Neuronal stem cell (in vitro differentiated cells): Measurements from ENCODE around the gene EIF4H.

Experiments
- DNase-seq: peaks from one replicate; pipeline ENCODE4 v3.0.0-alpha.2; 2013; ENCODE audit warnings: low spot score
- H2AFZ ChIP-seq: one replicate; pipeline ENCODE4 v1.6.1; 2013; ENCODE audit warnings: mild to moderate bottlenecking, low read length, inconsistent platforms
- H2AK5ac ChIP-seq: 2 replicates; pipeline ENCODE4 v1.6.1; 2013; ENCODE audit warnings: low read depth, mild to moderate bottlenecking, inconsistent platforms, low read length, moderate library complexity, mixed read lengths
- H2BK120ac ChIP-seq: 2 replicates; pipeline ENCODE4 v1.6.1; 2013; ENCODE audit warnings: low read depth, mild to moderate bottlenecking, inconsistent platforms, low read length, moderate library complexity, mixed read lengths
- H2BK12ac ChIP-seq: one replicate; pipeline ENCODE4 v1.6.1; 2013; ENCODE audit warnings: low read length, inconsistent platforms
- H2BK15ac ChIP-seq: 2 replicates; pipeline ENCODE4 v1.6.1; 2013; ENCODE audit warnings: mild to moderate bottlenecking, low read length, inconsistent platforms, mixed read lengths
- H2BK5ac ChIP-seq: one replicate; pipeline ENCODE4 v1.6.1; 2013; ENCODE audit warnings: inconsistent platforms, mild to moderate bottlenecking, low read length, moderate library complexity
- H3K14ac ChIP-seq: one replicate; pipeline ENCODE4 v1.6.1; 2013; ENCODE audit warnings: low read length, inconsistent platforms
- H3K18ac ChIP-seq: 2 replicates; pipeline ENCODE4 v1.6.1; 2013; ENCODE audit warnings: low read length, inconsistent platforms
- H3K23ac ChIP-seq: 2 replicates; pipeline ENCODE4 v1.6.1; 2013; ENCODE audit warnings: low read depth, mild to moderate bottlenecking, mixed read lengths, low read length, inconsistent platforms; ENCODE audit not compliant: poor library complexity
- H3K27ac ChIP-seq: replicated peaks from 3 replicates; pipeline ENCODE4 v1.5.1; 2013; ENCODE audit warnings: low read length, inconsistent platforms
- H3K27me3 ChIP-seq, 3 experiments: 2 replicates each; pipeline ENCODE4 v1.6.1; 2013; ENCODE audit warnings: low read length in 3 of 3, mild to moderate bottlenecking in 2 of 3, inconsistent platforms in 1 of 3, low read depth in 1 of 3, mixed read lengths in 1 of 3, moderate library complexity in 1 of 3; ENCODE audit not compliant: control insufficient read depth in 3 of 3, insufficient read depth in 3 of 3
- H3K36me3 ChIP-seq, 2 donors: replicated peaks in 1 of 2; 2 replicates each; pipeline ENCODE4 v1.6.1; 2013; ENCODE audit warnings: low read length in 2 of 2; ENCODE audit not compliant: control insufficient read depth in 2 of 2, insufficient read depth in 2 of 2
- H3K4ac ChIP-seq: 2 replicates; pipeline ENCODE4 v1.6.1; 2013; ENCODE audit warnings: inconsistent platforms, mild to moderate bottlenecking, low read length, moderate library complexity
- H3K4me1 ChIP-seq, 2 donors: 1 replicate in 1 of 2; 2 replicates in 1 of 2; pipeline ENCODE4 v1.6.1; 2013; ENCODE audit warnings: low read length in 2 of 2, low read depth in 1 of 2; ENCODE audit not compliant: control insufficient read depth in 2 of 2, insufficient read depth in 1 of 2
- H3K4me2 ChIP-seq: one replicate; pipeline ENCODE4 v1.6.1; 2013; ENCODE audit warnings: mild to moderate bottlenecking, low read length, inconsistent platforms; ENCODE audit not compliant: insufficient read depth, poor library complexity, severe bottlenecking
- H3K4me3 ChIP-seq, 2 donors: 2 replicates each; pipeline ENCODE4 v1.5.1; 2013; ENCODE audit warnings: low read length in 2 of 2, mild to moderate bottlenecking in 2 of 2, inconsistent platforms in 1 of 2, moderate library complexity in 1 of 2
- H3K79me1 ChIP-seq: one replicate; pipeline ENCODE4 v1.6.1; 2013; ENCODE audit warnings: low read depth, mild to moderate bottlenecking, inconsistent platforms, low read length, moderate library complexity
- H3K9ac ChIP-seq: one replicate; pipeline ENCODE4 v1.6.1; 2013; ENCODE audit warnings: mild to moderate bottlenecking, low read depth, low read length, inconsistent platforms; ENCODE audit not compliant: poor library complexity
- H3K9me3 ChIP-seq, 2 donors: replicated peaks in 1 of 2; 2 replicates each; pipeline versions ENCODE3 to v1.6.1; 2013; ENCODE audit warnings: low read length in 2 of 2, mild to moderate bottlenecking in 2 of 2, inconsistent platforms in 1 of 2, low read depth in 1 of 2, mixed read lengths in 1 of 2, moderate library complexity in 1 of 2; ENCODE audit not compliant: control insufficient read depth in 2 of 2, insufficient read depth in 1 of 2
- H4K8ac ChIP-seq: one replicate; pipeline ENCODE4 v1.6.1; 2013; ENCODE audit warnings: low read depth, mild to moderate bottlenecking, inconsistent platforms, low read length, moderate library complexity
- H4K91ac ChIP-seq: one replicate; pipeline ENCODE4 v1.6.1; 2013; ENCODE audit warnings: low read length, low read depth, mild to moderate bottlenecking, inconsistent platforms; ENCODE audit not compliant: poor library complexity
- WGBS, 2 donors: extraction: QIAGEN DNeasy Blood & Tissue Kit; methylation state at CpG; one replicate each; pipeline ENCODE4 v1.1.7; 2013; ENCODE audit warnings: missing lambda C conversion rate in 2 of 2, mixed read lengths in 1 of 2; ENCODE audit not compliant: insufficient read length in 2 of 2, insufficient replicate concordance in 1 of 2; ENCODE audit errors: extremely low coverage in 2 of 2; 5-methylcytosine and 5-hydroxymethylcytosine counted together

The EIF4H gene

DNA sequence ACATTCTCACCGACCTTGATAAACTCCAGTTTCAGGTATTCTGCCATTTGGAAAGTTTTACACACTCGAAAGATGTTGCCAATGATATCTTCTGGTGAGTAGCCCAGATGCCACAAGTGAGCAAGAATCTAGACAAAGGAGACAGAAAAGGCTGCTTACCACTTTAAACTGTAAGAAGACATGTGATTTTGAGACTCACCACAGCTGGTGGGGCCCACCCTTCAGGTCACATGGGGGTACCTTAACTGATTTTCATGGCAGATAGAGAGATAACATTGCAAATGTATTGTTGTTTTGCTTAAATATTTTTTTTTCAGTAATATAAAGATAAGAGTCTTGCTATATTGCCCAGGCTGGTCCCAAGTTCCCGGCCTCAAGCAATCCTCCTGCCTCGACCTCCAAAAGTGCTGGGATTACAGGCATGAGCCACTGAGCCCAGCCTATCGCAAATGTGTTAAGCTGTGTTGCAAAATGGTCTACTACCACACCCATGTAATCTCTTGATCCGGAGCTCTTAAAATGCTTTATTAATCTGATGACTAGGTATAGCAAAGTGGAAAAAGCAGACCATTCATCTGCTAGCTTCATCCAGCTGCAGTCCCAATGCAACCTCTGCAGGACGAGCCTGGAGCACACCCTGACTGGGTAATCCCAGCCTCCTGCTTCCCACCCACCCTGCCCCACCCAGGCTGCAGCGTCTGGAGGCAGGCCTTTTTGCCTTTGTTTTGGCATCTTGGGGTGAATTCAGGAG, 61.5 kb downstream of the EIF4H start:
- Histone ChIP-seq H2AK5ac (no peak overlapping the region), H3K4me2 (no peak overlapping the region), H3K4ac (no peak overlapping the region), H3K9ac (no peak overlapping the region), H3K4me3 (no peak overlapping the region), H2BK5ac (no peak overlapping the region), H3K36me3 (peaks cover 62 to 98% of the 10 kb centered on the region in 2 donors), H4K8ac (no peak overlapping the region), H2AFZ (no peak overlapping the region), H3K4me1 (no peaks in the 10 kb centered on the region), H3K27me3 (no peaks in the 10 kb centered on the region), H3K27ac (no peak overlapping the region), H3K14ac (no peak overlapping the region), H3K18ac (no peak overlapping the region), H3K23ac (no peak overlapping the region), H3K9me3 (peaks cover 0 to 2% of the 10 kb centered on the region in 2 donors), H2BK120ac (no peak overlapping the region), H2BK12ac (no peak overlapping the region), H4K91ac (no peak overlapping the region), H3K79me1 (no peaks in the 10 kb centered on the region), H2BK15ac (no peak overlapping the region)
- DNase-seq = no peak
- WGBS, 2 donors = no CpG with 5 or more reads among the region's 8 CpGs

- no peaks in the 10 kb centered on the region for H3K79me1 ChIP-seq
- WGBS, 2 donors = no CpG with 5 or more reads among the region's 3 CpGs
- H3K27ac ChIP-seq = no peak overlapping the region
- peaks cover 0 to 2% of the 10 kb centered on the region in 2 donors for H3K9me3 ChIP-seq
- H4K91ac ChIP-seq = no peak overlapping the region
- H2AK5ac ChIP-seq = no peak overlapping the region
- H3K36me3 ChIP-seq = peaks cover 62 to 98% of the 10 kb centered on the region in 2 donors
- no peak overlapping the region for H2AFZ ChIP-seq
- no peak overlapping the region for H3K18ac ChIP-seq
- no peak overlapping the region for H3K4ac ChIP-seq
- H3K9ac ChIP-seq = no peak overlapping the region
- no peak overlapping the region for H2BK12ac ChIP-seq
- no peaks in the 10 kb centered on the region for H3K27me3 ChIP-seq
- H3K4me1 ChIP-seq = no peaks in the 10 kb centered on the region
- H2BK5ac ChIP-seq = no peak overlapping the region
- H2BK120ac ChIP-seq = no peak overlapping the region
- no peak for DNase-seq
- H3K4me2 ChIP-seq = no peak overlapping the region
- peak overlapping the region in 1 of 2 donors; percentile 29 for H3K4me3 ChIP-seq
- H3K14ac ChIP-seq = no peak overlapping the region
- no peak overlapping the region for H2BK15ac ChIP-seq
- no peak overlapping the region for H3K23ac ChIP-seq
- H4K8ac ChIP-seq = no peak overlapping the region
Measured at GRCh38 chr7:74236284-74236683, 62.1 kb downstream of the EIF4H start.

DNA sequence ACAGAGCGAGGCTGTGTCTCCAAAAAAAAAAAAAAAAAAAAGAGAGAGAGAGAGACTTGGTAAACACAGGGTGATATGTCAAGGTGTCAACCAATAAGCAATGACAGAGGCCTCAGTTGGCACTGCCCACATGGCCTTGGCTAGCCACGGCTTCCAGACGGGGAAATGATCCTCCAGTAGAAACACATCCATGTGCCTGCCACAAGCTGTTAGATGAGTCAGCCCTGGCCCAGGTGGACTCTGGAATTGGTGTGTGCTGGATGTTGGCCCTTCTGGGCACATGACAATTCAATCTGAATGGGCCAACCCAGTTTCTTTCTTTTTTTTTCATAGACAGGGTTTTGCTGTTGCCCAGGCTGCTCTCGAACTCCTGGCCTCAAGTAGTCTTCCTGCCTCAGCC, 66.3 kb downstream of the EIF4H start:
- H3K36me3 ChIP-seq = peaks cover 55 to 98% of the 10 kb centered on the region in 2 donors
- H4K8ac ChIP-seq = no peak overlapping the region
- no peak overlapping the region for H2BK120ac ChIP-seq
- no peak overlapping the region for H3K9ac ChIP-seq
- DNase-seq = no peak
- no peak overlapping the region for H2BK5ac ChIP-seq
- no peak overlapping the region for H3K4me2 ChIP-seq
- peaks cover 0 to 2% of the 10 kb centered on the region in 2 donors for H3K9me3 ChIP-seq
- no CpG with 5 or more reads among the region's 4 CpGs for WGBS, 2 donors
- H3K27ac ChIP-seq = no peak overlapping the region
- H3K14ac ChIP-seq = no peak overlapping the region
- no peaks in the 10 kb centered on the region for H3K27me3 ChIP-seq
- H2BK12ac ChIP-seq = no peak overlapping the region
- H3K79me1 ChIP-seq = no peaks in the 10 kb centered on the region
- no peak overlapping the region for H2BK15ac ChIP-seq
- H3K4me3 ChIP-seq = no peak overlapping the region
- no peak overlapping the region for H2AK5ac ChIP-seq
- H3K23ac ChIP-seq = no peak overlapping the region
- H4K91ac ChIP-seq = no peak overlapping the region
- H3K4me1 ChIP-seq = no peaks in the 10 kb centered on the region
- no peak overlapping the region for H3K18ac ChIP-seq
- no peak overlapping the region for H3K4ac ChIP-seq
- H2AFZ ChIP-seq = no peak overlapping the region

GRCh38 chr7:74242122-74242443, 67.9 kb downstream of the EIF4H start:
- WGBS, 2 donors = no CpG with 5 or more reads among the region's 6 CpGs
- Histone ChIP-seq H2BK15ac (no peak overlapping the region), H3K27ac (no peak overlapping the region), H3K4me3 (no peak overlapping the region), H2AFZ (no peak overlapping the region), H4K91ac (no peak overlapping the region), H3K14ac (no peak overlapping the region), H3K23ac (no peak overlapping the region), H3K9me3 (peaks cover 0 to 2% of the 10 kb centered on the region in 2 donors), H3K27me3 (no peaks in the 10 kb centered on the region), H3K79me1 (no peaks in the 10 kb centered on the region), H2BK5ac (no peak overlapping the region), H3K9ac (no peak overlapping the region), H2BK12ac (no peak overlapping the region), H2AK5ac (no peak overlapping the region), H3K4me1 (no peaks in the 10 kb centered on the region), H4K8ac (no peak overlapping the region), H2BK120ac (no peak overlapping the region), H3K4ac (no peak overlapping the region), H3K36me3 (peaks cover 46 to 93% of the 10 kb centered on the region in 2 donors), H3K4me2 (no peak overlapping the region), H3K18ac (no peak overlapping the region)
- DNase-seq = no peak
